SU-DHL-6 (cell line): ENCODE results near the gene WNT3A.

Experiments
- H2AFZ ChIP-seq: fragments of 200-600 bp; sonication (generic); 2 replicates; pipeline ENCODE4 v1.6.1; 2014; ENCODE audit warnings: low read depth, mild to moderate bottlenecking, moderate library complexity, mixed read lengths, antibody characterized with exemption, low read length; ENCODE audit not compliant: severe bottlenecking
- H3F3A ChIP-seq: fragments of 200-600 bp; shearing (Covaris generic); 2 replicates; pipeline ENCODE4 v1.6.0; 2016; ENCODE audit warnings: antibody characterized with exemption, mild to moderate bottlenecking; ENCODE audit not compliant: insufficient read depth
- H3K27ac ChIP-seq: fragments of 200-600 bp; sonication (generic); 2 replicates; pipeline ENCODE4 v1.5.1; 2016; ENCODE audit warnings: low read depth, mild to moderate bottlenecking, low read length, moderate library complexity, mixed read lengths
- H3K27me3 ChIP-seq: fragments of 200-600 bp; sonication (generic), shearing (Covaris generic); 2 replicates; pipeline ENCODE4 v1.6.0; 2014; ENCODE audit warnings: mild to moderate bottlenecking, low read length
- H3K36me3 ChIP-seq: fragments of 200-600 bp; sonication (generic); 2 replicates; pipeline ENCODE4 v1.6.1; 2014; ENCODE audit warnings: mild to moderate bottlenecking, low read length, mixed read lengths
- H3K4me2 ChIP-seq: fragments of 300-600, 200-600 bp; shearing (Covaris generic), sonication (generic); 2 replicates; pipeline ENCODE4 v1.6.0; 2014; ENCODE audit warnings: low read length, low read depth, mild to moderate bottlenecking; ENCODE audit not compliant: poor library complexity, severe bottlenecking
- H3K4me3 ChIP-seq: fragments of 200-600 bp; sonication (generic); 2 replicates; pipeline ENCODE4 v1.5.1; 2014; ENCODE audit warnings: antibody characterized with exemption, low read length, mild to moderate bottlenecking, mixed read lengths; ENCODE audit not compliant: insufficient read depth, poor library complexity, severe bottlenecking
- H3K79me2 ChIP-seq: fragments of 200-600 bp; sonication (generic); 2 replicates; pipeline ENCODE4 v1.6.1; 2014; ENCODE audit warnings: mild to moderate bottlenecking, low read length, moderate library complexity; ENCODE audit not compliant: insufficient read depth
- H3K9ac ChIP-seq: fragments of 200-600 bp; sonication (generic); 2 replicates; pipeline ENCODE4 v1.7.0; 2014; ENCODE audit warnings: mild to moderate bottlenecking, low read length
- H3K9me2 ChIP-seq: fragments of 200-600 bp; sonication (generic); replicated peaks from 2 replicates; pipeline ENCODE4 v1.6.1; 2014; ENCODE audit warnings: low read length; ENCODE audit not compliant: insufficient read depth
- H3K9me3 ChIP-seq: fragments of 200-600 bp; sonication (generic); 2 replicates; pipeline ENCODE4 v1.6.1; 2014; ENCODE audit warnings: low read length, mixed read lengths; ENCODE audit not compliant: insufficient read depth
- H4K20me1 ChIP-seq: fragments of 200-600 bp; sonication (generic); 2 replicates; pipeline ENCODE4 v1.6.1; 2014; ENCODE audit warnings: low read depth, mild to moderate bottlenecking, antibody characterized with exemption, low read length, moderate library complexity, mixed read lengths
- CTCF ChIP-seq: fragments of 200-600 bp; sonication (generic); IDR thresholded peaks from one replicate; pipeline ENCODE4 v1.5.1; 2017; ENCODE audit warnings: antibody characterized with exemption, mild to moderate bottlenecking, low read length, moderate library complexity; ENCODE audit not compliant: insufficient read depth, poor library complexity, severe bottlenecking
- EZH2phosphoT487 ChIP-seq: fragments of 200-600 bp; sonication (generic), shearing (Covaris generic); conservative IDR thresholded peaks from 2 replicates; pipeline ENCODE4 v1.6.1; 2018; ENCODE audit warnings: mild to moderate bottlenecking, antibody characterized with exemption, low read length, moderate library complexity, mixed read lengths

The WNT3A gene

GRCh38 chr1:228035844-228036243, 29.0 kb downstream of the WNT3A start:
- H2AFZ ChIP-seq, result no peak overlapping the region

DNA sequence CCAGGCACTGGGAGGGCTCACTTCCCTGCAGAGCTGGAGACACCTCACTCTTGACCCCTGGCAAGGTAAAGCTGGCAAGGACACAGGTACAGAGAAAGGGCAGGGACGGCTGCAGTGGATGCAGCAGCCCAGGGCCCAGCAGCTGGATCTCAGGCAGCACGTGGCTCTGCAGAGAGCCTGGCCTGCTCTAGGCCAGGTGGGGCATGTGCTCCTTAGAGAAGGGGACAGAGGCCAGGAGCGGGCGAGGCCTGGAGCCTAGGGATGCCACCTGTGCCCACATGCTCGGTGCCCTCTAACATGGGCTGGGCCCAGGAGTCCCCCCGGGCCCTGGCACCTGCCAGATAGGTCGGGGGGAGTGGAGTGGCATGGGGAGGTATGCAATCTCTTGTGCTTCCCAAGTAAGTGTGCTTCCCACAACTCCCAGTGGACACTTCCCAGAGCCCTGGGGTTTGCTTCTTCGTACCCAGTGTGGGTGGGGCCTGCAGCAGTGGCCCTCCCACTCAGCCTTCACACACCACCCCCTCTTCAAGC, 30.0 kb downstream of the WNT3A start:
- H3K9ac ChIP-seq, result no peak overlapping the region

More at GRCh38 chr1:228035844-228036243, 29.0 kb downstream of the WNT3A start:
- Histone ChIP-seq H3K9ac (no peak overlapping the region), H3F3A (no peaks in the 10 kb centered on the region), H3K4me2 (no peak overlapping the region), H3K27me3 (no peaks in the 10 kb centered on the region), H3K9me3 (no peaks in the 10 kb centered on the region), H3K79me2 (no peaks in the 10 kb centered on the region), H4K20me1 (no peaks in the 10 kb centered on the region), H3K27ac (no peak overlapping the region), H3K9me2 (no peaks in the 10 kb centered on the region), H3K36me3 (no peaks in the 10 kb centered on the region), H3K4me3 (no peak overlapping the region)
- no peak for TF ChIP-seq EZH2phosphoT487
- TF ChIP-seq CTCF, result no peak

GRCh38 chr1:228037401-228038386, 30.9 kb downstream of the WNT3A start:
- Histone ChIP-seq H3K36me3 (no peaks in the 10 kb centered on the region), H3K4me2 (no peak overlapping the region), H3F3A (no peaks in the 10 kb centered on the region), H4K20me1 (no peaks in the 10 kb centered on the region), H3K79me2 (no peaks in the 10 kb centered on the region), H3K27me3 (no peaks in the 10 kb centered on the region), H3K27ac (no peak overlapping the region), H2AFZ (no peak overlapping the region), H3K9me3 (no peaks in the 10 kb centered on the region), H3K9me2 (no peaks in the 10 kb centered on the region), H3K9ac (no peak overlapping the region), H3K4me3 (no peak overlapping the region)
- TF ChIP-seq EZH2phosphoT487 (no peak), CTCF (no peak)

More for the DNA sequence above, 30.0 kb downstream of the WNT3A start:
- no peaks in the 10 kb centered on the region for H4K20me1 ChIP-seq
- no peaks in the 10 kb centered on the region for H3K9me3 ChIP-seq
- H3K4me2 ChIP-seq, result no peak overlapping the region
- H2AFZ ChIP-seq, result no peak overlapping the region
- H3K4me3 ChIP-seq, result no peak overlapping the region
- H3K79me2 ChIP-seq, result no peaks in the 10 kb centered on the region
- H3F3A ChIP-seq, result no peaks in the 10 kb centered on the region
- H3K36me3 ChIP-seq, result no peaks in the 10 kb centered on the region
- H3K9me2 ChIP-seq, result no peaks in the 10 kb centered on the region
- TF ChIP-seq EZH2phosphoT487 (no peak), CTCF (no peak)
- H3K27ac ChIP-seq, result no peak overlapping the region
- H3K27me3 ChIP-seq, result no peaks in the 10 kb centered on the region
